ENCODE results near the gene ELF1. TPM values are rescaled to one million over a fixed set of nuclear protein-coding genes. Genes with fewer than 3 reads are reported as not detected.

Gene ELF1
- total and polyA plus RNA-seq, 10 of the 15 experiments (the other 5 are each of a cell fraction or from before 2014, with no cell fraction given) = 43.3 to 97.6 (median 55.7) TPM

GRCh38 chr13:41005704-41006103, 13.4 kb downstream of the ELF1 start:
- Histone ChIP-seq H4K20me1 (ENCODE audit: control insufficient read depth, insufficient read depth) (no peaks in the 10 kb centered on the region), H3K27me3 (replicated peaks in 1 of 2; ENCODE audit: control insufficient read depth in 2 of 2, insufficient read depth in 2 of 2, low read length in 1 of 2) (no peaks in the 10 kb centered on the region), H3K4me1 (ENCODE audit: control insufficient read depth, insufficient read depth, low read length) (peaks cover 53% of the 10 kb centered on the region), H3K4me2 (ENCODE audit: control insufficient read depth, insufficient read depth) (peak overlapping the region; percentile 94), H3K27ac (ENCODE audit: control insufficient read depth, insufficient read depth) (peak overlapping the region; percentile 78), H3K9ac (ENCODE audit: control insufficient read depth, insufficient read depth, low read length) (peak overlapping the region; percentile 45; the same call in 1 of the 2 replicates), H3K4me3 (peak overlapping the region; percentile 13; the same call in 1 of the 2 replicates), H3K9me3 (replicated peaks; ENCODE audit: control insufficient read depth, insufficient read depth, low read length) (no peaks in the 10 kb centered on the region), H3K79me2 (ENCODE audit: control insufficient read depth, insufficient read depth, low read length) (peaks cover 99% of the 10 kb centered on the region), H3K36me3 (ENCODE audit: control insufficient read depth in 2 of 2, insufficient read depth in 2 of 2, low read length in 1 of 2) (peaks cover 0 to 3% of the 10 kb centered on the region in 2 experiments; a peak in 2 of 4 replicates), H2AFZ (ENCODE audit: control insufficient read depth, low read depth, low read length) (no peak overlapping the region)
- FAIRE-seq (no peak), ATAC-seq (no peak), DNase-seq (ENCODE audit: low read depth, low spot score) (no peak)
- no peak for TF ChIP-seq PAX5 (IDR thresholded peaks at IDR 0.05; ENCODE audit: borderline replicate concordance, low read depth, low read length)
- in situ Hi-C loops (cut with MboI) = no loop called here
- intact Hi-C loops (cut with micrococcal nuclease; ENCODE audit: unreplicated experiment) = loop anchor here (2.0 kb wide), 3 partner anchors 13 to 31 kb away; partner anchors contain the start of gene ELF1
- ChIA-PET RAD21 (ENCODE audit: unreplicated experiment) (interaction anchor here (0.6 to 5.9 kb wide), 11 partner anchors 9 to 55 kb away, joined by 3 to 55 read pairs (median 7); partner anchors contain the start of genes ELF1 and WBP4), POLR2A (interaction anchor here (1.0 to 2.5 kb wide), 11 partner anchors 9 to 84 kb away, joined by 3 to 18 read pairs (median 4); partner anchors contain the start of genes ELF1 and WBP4), CTCF (interaction anchor here (0.8 to 4.2 kb wide), 10 partner anchors 9 to 54 kb away, joined by 3 to 19 read pairs (median 6); no protein-coding TSS in a partner anchor), SMC1A (ENCODE audit: uncharacterized antibody, unreplicated experiment) (interaction anchor here (0.7 to 18.2 kb wide), 10 partner anchors 9 to 71 kb away, joined by 3 to 308 read pairs (median 10); partner anchors contain the start of gene ELF1)
- BruUV-seq (replicated peaks) = no TSS peak

GRCh38 chr13:41004875-41005693, 14.0 kb downstream of the ELF1 start:
- WGBS (ENCODE audit: insufficient coverage, insufficient replicate concordance, low lambda C conversion rate, missing lambda C conversion rate) = 2% methylated on average over 4 of the region's 4 CpGs
- H2AFZ ChIP-seq (ENCODE audit: control insufficient read depth, low read depth, low read length) = no peak overlapping the region
- peaks cover 99% of the 10 kb centered on the region for H3K79me2 ChIP-seq (ENCODE audit: control insufficient read depth, insufficient read depth, low read length)
- intact Hi-C loops (cut with micrococcal nuclease; ENCODE audit: unreplicated experiment) (loop anchor here (2.0 kb wide), 3 partner anchors 14 to 30 kb away; partner anchors contain the start of gene ELF1), in situ Hi-C loops (cut with MboI) (no loop called here)
- H3K4me3 ChIP-seq = peak overlapping the region; percentile 18; the same call in 1 of the 2 replicates
- DNase-seq (ENCODE audit: low read depth, low spot score) (peak; percentile 79), ATAC-seq (peak; percentile 72), FAIRE-seq (peak; percentile 89)
- H3K4me1 ChIP-seq (ENCODE audit: control insufficient read depth, insufficient read depth, low read length) = peaks cover 53% of the 10 kb centered on the region
- ChIA-PET POLR2A (interaction anchor here (1.0 to 2.5 kb wide), 8 partner anchors 9 to 83 kb away, joined by 3 to 18 read pairs (median 4); partner anchors contain the start of gene ELF1), RAD21 (ENCODE audit: unreplicated experiment) (interaction anchor here (1.0 to 5.9 kb wide), 12 partner anchors 8 to 56 kb away, joined by 3 to 55 read pairs (median 6); partner anchors contain the start of genes ELF1 and WBP4), CTCF (interaction anchor here (0.8 to 4.2 kb wide), 11 partner anchors 9 to 54 kb away, joined by 3 to 19 read pairs (median 5); no protein-coding TSS in a partner anchor), SMC1A (ENCODE audit: uncharacterized antibody, unreplicated experiment) (interaction anchor here (0.7 to 18.2 kb wide), 9 partner anchors 9 to 70 kb away, joined by 4 to 308 read pairs (median 11); partner anchors contain the start of gene ELF1)
- H3K27me3 ChIP-seq (replicated peaks in 1 of 2; ENCODE audit: control insufficient read depth in 2 of 2, insufficient read depth in 2 of 2, low read length in 1 of 2) = no peaks in the 10 kb centered on the region
- BruUV-seq (replicated peaks) = TSS peak; percentile 11
- no peaks in the 10 kb centered on the region for H3K9me3 ChIP-seq (replicated peaks; ENCODE audit: control insufficient read depth, insufficient read depth, low read length)
- peaks cover 0 to 3% of the 10 kb centered on the region in 2 experiments; a peak in 2 of 4 replicates for H3K36me3 ChIP-seq (ENCODE audit: control insufficient read depth in 2 of 2, insufficient read depth in 2 of 2, low read length in 1 of 2)
- H3K4me2 ChIP-seq (ENCODE audit: control insufficient read depth, insufficient read depth) = peak overlapping the region; percentile 94
- H4K20me1 ChIP-seq (ENCODE audit: control insufficient read depth, insufficient read depth) = no peaks in the 10 kb centered on the region
- H3K9ac ChIP-seq (ENCODE audit: control insufficient read depth, insufficient read depth, low read length) = peak overlapping the region; percentile 69
- peak overlapping the region; percentile 78 for H3K27ac ChIP-seq (ENCODE audit: control insufficient read depth, insufficient read depth)
- no peak for TF ChIP-seq SUPT20H (IDR thresholded peaks at IDR 0.05; ENCODE audit: borderline replicate concordance, control insufficient read depth, low read depth, low read length)
- no peak for TF ChIP-seq SUZ12 (IDR thresholded peaks at IDR 0.05; ENCODE audit: unreplicated experiment)
- no peak for TF ChIP-seq MAX (IDR thresholded peaks at IDR 0.05; ENCODE audit: low read depth, low read length)
- no peak for TF ChIP-seq BRCA1 (IDR thresholded peaks at IDR 0.05; ENCODE audit: low read depth, low read length)
- TF ChIP-seq CREB1 (IDR thresholded peaks at IDR 0.05; ENCODE audit: low read depth) = peak; percentile 48; the same call in 1 of the 2 replicates
- no peak; the same call in 1 of the 2 replicates for TF ChIP-seq BMI1 (IDR thresholded peaks at IDR 0.05; ENCODE audit: borderline replicate concordance)
- no peak for TF ChIP-seq CTCF (IDR thresholded peaks at IDR 0.05 in 2 of 3, conservative IDR thresholded peaks at IDR 0.05 in 1 of 3; ENCODE audit: control insufficient read depth in 2 of 3, extremely low read depth in 1 of 3, insufficient read depth in 1 of 3, low read depth in 3 of 3, low read length in 3 of 3)
- no peak for TF ChIP-seq HSF1 (IDR thresholded peaks at IDR 0.05; ENCODE audit: low read depth, low read length)
